ENCODE measurements around the gene TENM4. TPM values are rescaled to one million over a fixed set of nuclear protein-coding genes. Genes with fewer than 3 reads are reported as not detected.

The TENM4 gene
- total and polyA plus RNA-seq, 11 donors = 0.08 to 6.4 (median 1.0) TPM

DNA sequence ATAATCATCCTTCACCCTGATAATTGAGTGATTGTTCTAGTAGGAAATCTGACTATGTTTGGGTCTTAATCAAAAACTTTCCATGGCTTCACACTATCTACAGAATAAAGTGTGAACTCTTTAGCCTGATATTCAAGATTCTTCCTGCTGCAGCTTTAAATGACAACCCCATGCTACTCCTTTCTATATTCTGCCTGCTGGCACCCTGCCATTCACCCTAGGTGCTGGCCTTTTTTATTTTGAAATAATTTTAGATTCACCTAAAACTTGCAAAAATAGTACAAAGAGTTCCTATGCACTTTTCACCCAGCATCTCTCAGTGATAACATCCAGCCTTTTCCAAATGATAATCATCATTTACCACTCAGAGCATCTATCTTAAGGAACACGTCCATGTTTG is 502.8 kb downstream of the TENM4 start:
- Histone ChIP-seq H3K27me3 (peaks cover 0 to 4% (median 0%) of the 10 kb centered on the region in 9 donors), H3K4me1 (peaks cover 0 to 21% (median 0%) of the 10 kb centered on the region in 12 donors), H3K27ac (no peak overlapping the region), H3K9me3 (no peaks in the 10 kb centered on the region), H3K4me3 (no peak overlapping the region), H3K36me3 (no peaks in the 10 kb centered on the region)
- no peak for DNase-seq
- 89 to 98% (median 95%) methylated on average over 1 of the region's 1 CpG for WGBS, 4 donors
- no peak for TF ChIP-seq POLR2A (IDR thresholded peaks at IDR 0.05)
- TF ChIP-seq, protein P1, sequence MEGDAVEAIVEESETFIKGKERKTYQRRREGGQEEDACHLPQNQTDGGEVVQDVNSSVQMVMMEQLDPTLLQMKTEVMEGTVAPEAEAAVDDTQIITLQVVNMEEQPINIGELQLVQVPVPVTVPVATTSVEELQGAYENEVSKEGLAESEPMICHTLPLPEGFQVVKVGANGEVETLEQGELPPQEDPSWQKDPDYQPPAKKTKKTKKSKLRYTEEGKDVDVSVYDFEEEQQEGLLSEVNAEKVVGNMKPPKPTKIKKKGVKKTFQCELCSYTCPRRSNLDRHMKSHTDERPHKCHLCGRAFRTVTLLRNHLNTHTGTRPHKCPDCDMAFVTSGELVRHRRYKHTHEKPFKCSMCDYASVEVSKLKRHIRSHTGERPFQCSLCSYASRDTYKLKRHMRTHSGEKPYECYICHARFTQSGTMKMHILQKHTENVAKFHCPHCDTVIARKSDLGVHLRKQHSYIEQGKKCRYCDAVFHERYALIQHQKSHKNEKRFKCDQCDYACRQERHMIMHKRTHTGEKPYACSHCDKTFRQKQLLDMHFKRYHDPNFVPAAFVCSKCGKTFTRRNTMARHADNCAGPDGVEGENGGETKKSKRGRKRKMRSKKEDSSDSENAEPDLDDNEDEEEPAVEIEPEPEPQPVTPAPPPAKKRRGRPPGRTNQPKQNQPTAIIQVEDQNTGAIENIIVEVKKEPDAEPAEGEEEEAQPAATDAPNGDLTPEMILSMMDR (IDR thresholded peaks at IDR 0.05) = no peak
- intact Hi-C loops (cut with DNase I) = no loop called here
- ATAC-seq = no peak

DNA sequence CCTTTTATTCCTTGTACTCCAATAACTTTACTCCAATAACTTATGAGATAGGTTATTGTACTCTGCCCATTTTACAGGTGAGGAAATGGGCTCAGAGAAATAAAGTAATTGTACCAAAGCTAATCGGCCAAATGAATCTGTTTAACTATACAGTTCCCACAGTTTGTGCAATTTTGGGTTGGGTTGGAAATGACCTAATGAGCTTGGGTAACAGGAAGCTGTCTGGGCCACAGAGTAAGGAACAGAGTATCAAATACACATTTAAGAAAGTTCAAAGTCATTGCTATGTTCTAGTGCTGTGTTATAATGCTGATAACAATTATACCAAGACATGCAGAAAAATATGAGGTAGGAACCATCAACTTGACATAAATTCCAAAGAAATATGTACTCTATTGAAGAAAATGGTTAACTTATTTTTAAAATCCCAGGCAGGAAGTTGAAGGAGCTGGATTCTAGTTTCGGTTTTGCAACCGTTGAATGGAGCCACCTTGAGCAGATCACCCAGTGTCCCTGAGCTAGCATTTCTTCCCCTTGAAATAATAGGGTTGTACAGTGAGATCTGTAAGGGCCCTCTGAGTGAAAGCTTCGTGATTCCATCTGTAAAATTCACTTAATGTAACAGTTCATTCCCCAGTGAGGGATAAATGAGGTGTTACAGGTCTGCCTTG is 505.3 kb downstream of the TENM4 start:
- DNase-seq = no peak
- TF ChIP-seq, protein P1 (IDR thresholded peaks at IDR 0.05) = no peak
- TF ChIP-seq POLR2A (IDR thresholded peaks at IDR 0.05) = no peak
- no peak overlapping the region for H3K4me3 ChIP-seq
- intact Hi-C loops (cut with DNase I) = no loop called here
- H3K4me1 ChIP-seq = peaks cover 0 to 21% (median 0%) of the 10 kb centered on the region in 12 donors
- H3K9me3 ChIP-seq = no peaks in the 10 kb centered on the region
- H3K27me3 ChIP-seq = no peaks in the 10 kb centered on the region
- H3K27ac ChIP-seq = peak overlapping the region in 1 of 12 donors; percentile 38
- whole genome bisulfite sequencing, 4 donors = 61 to 64% (median 62%) methylated on average over 4 of the region's 4 CpGs
- H3K36me3 ChIP-seq = no peaks in the 10 kb centered on the region
- ATAC-seq = peak in 1 of 4 donors; percentile 38

DNA sequence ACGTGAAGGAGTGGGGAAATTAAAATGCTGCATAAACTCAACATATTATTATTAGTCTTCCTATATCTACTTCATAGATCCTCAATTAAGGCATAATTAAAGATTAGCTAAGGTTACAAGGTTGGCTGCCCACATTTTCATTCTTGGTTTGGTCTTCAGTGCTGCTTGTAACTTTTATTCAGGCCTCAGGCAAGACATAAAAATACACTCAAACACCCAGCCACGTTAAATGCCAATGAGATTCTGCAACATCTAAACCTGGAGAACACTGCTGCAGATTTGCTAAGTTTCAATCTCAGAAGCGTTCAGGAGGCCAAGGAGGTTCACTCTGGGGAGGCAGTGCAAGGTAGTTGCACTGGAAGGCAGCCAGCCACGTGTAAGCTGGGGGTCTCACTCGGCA is 507.5 kb downstream of the TENM4 start:
- TF ChIP-seq, protein P1 (IDR thresholded peaks at IDR 0.05) = no peak
- TF ChIP-seq POLR2A (IDR thresholded peaks at IDR 0.05) = no peak
- DNase-seq (no peak), ATAC-seq (no peak)
- Histone ChIP-seq H3K27me3 (peaks cover 0 to 8% (median 0%) of the 10 kb centered on the region in 9 donors), H3K36me3 (no peaks in the 10 kb centered on the region), H3K27ac (no peak overlapping the region), H3K9me3 (no peaks in the 10 kb centered on the region), H3K4me1 (peaks cover 0 to 21% (median 0%) of the 10 kb centered on the region in 12 donors), H3K4me3 (no peak overlapping the region)
- 78 to 85% (median 82%) methylated on average over 5 of the region's 5 CpGs for WGBS, 4 donors
- intact Hi-C loops (cut with DNase I) = no loop called here

DNA sequence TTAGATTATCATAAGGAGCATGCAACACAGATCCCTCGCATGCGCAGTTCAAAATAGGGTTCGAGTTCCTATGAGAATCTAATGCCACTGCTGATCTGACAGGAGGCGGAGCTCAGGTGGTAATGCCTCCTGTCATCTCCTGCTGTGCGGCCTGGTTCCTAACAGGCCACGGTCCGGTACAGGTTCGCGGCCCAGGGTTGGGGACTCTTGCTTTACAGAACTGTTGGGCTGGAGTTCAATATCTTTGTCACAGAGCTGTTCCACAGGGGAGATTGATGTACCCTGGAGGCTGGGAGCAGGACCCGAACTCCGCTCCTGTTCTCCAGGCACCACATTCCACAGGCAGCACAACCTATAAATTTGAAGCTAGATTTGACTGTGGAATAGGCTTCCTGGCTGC is 508.1 kb downstream of the TENM4 start:
- no peak overlapping the region for H3K4me3 ChIP-seq
- no peaks in the 10 kb centered on the region for H3K9me3 ChIP-seq
- 94 to 97% (median 96%) methylated on average over 8 to 11 of the region's 11 CpGs for WGBS, 4 donors
- TF ChIP-seq, protein P1 (IDR thresholded peaks at IDR 0.05) = no peak
- no peak for TF ChIP-seq POLR2A (IDR thresholded peaks at IDR 0.05)
- peaks cover 0 to 21% (median 0%) of the 10 kb centered on the region in 12 donors for H3K4me1 ChIP-seq
- no peaks in the 10 kb centered on the region for H3K36me3 ChIP-seq
- H3K27ac ChIP-seq = no peak overlapping the region
- ATAC-seq (no peak), DNase-seq (no peak)
- intact Hi-C loops (cut with DNase I) = no loop called here
- H3K27me3 ChIP-seq = peaks cover 0 to 10% (median 0%) of the 10 kb centered on the region in 9 donors

Measured in heart left ventricle (tissue), 16 donors.